HG02938 (cell line): Measurements from ENCODE around the gene SLC16A1.
"Not testable (repeated sequence)": the region's sequence is repeated elsewhere in the genome, so short reads cannot be mapped to it uniquely, and the experiment has no call there.

ENCODE experiments used
- ATAC-seq: cut with Tn5 transposase; IDR thresholded peaks from one replicate; pipeline ENCODE4 v1.9.1; 2021; ENCODE audit warnings: mild to moderate bottlenecking, moderate library complexity; ENCODE audit not compliant: unreplicated experiment

The SLC16A1 gene

GRCh38 chr1:112887599-112888283 is 68.3 kb downstream of the SLC16A1 start:
- no peak for ATAC-seq

- ATAC-seq: not testable (repeated sequence)
These were observed 71.0 kb downstream of the SLC16A1 start for GRCh38 chr1:112884996-112885395.

GRCh38 chr1:112882271-112882744 is 73.7 kb downstream of the SLC16A1 start:
- no peak for ATAC-seq

- ATAC-seq: no peak
These were observed 74.3 kb downstream of the SLC16A1 start for GRCh38 chr1:112881742-112882127.

GRCh38 chr1:112879834-112880233 is 76.2 kb downstream of the SLC16A1 start:
- ATAC-seq: no peak

- ATAC-seq: no peak
These were observed 77.7 kb downstream of the SLC16A1 start for GRCh38 chr1:112878321-112878720.

GRCh38 chr1:112877750-112878149 is 78.2 kb downstream of the SLC16A1 start:
- ATAC-seq: no peak

- no peak for ATAC-seq
These were observed 79.7 kb downstream of the SLC16A1 start for GRCh38 chr1:112876315-112876714.

- ATAC-seq: no peak
These were observed 83.4 kb downstream of the SLC16A1 start for GRCh38 chr1:112872551-112872962.

- ATAC-seq: no peak
These were observed 84.9 kb downstream of the SLC16A1 start for GRCh38 chr1:112870887-112871646.

GRCh38 chr1:112869895-112870294 is 86.1 kb downstream of the SLC16A1 start:
- no peak for ATAC-seq

- no peak for ATAC-seq
These were observed 87.8 kb downstream of the SLC16A1 start for GRCh38 chr1:112868191-112868590.

- no peak for ATAC-seq
These were observed 89.0 kb downstream of the SLC16A1 start for GRCh38 chr1:112866981-112867380.

- ATAC-seq: no peak
These were observed 89.8 kb downstream of the SLC16A1 start for GRCh38 chr1:112866151-112866550.

- no peak for ATAC-seq
These were observed 93.1 kb downstream of the SLC16A1 start for GRCh38 chr1:112862753-112863426.
